Measurements from ENCODE around the gene AGO3. TPM values are rescaled to one million over a fixed set of nuclear protein-coding genes. Genes with fewer than 3 reads are reported as not detected.

Gene AGO3
- total and polyA plus RNA-seq, 2 experiments from 2014 or later, result 10.7 to 30.3 TPM

GRCh38 chr1:36055706-36056105 is 124.8 kb downstream of the AGO3 start:
- no peak for DNase-seq (ENCODE audit: low read depth in 1 of 2, low spot score in 1 of 2)
- no peaks in the 10 kb centered on the region for H3K4me1 ChIP-seq (ENCODE audit: low read depth)
- H3K4me3 ChIP-seq, result no peak overlapping the region

GRCh38 chr1:36062315-36062714 is 131.4 kb downstream of the AGO3 start:
- no peaks in the 10 kb centered on the region for H3K36me3 ChIP-seq
- no peaks in the 10 kb centered on the region for H3K4me1 ChIP-seq (ENCODE audit: low read depth)
- no peaks in the 10 kb centered on the region for H3K27me3 ChIP-seq
- no peak overlapping the region for H3K4me3 ChIP-seq
- no peak for DNase-seq (ENCODE audit: low read depth in 1 of 2, low spot score in 1 of 2)
- TF ChIP-seq, protein P1, sequence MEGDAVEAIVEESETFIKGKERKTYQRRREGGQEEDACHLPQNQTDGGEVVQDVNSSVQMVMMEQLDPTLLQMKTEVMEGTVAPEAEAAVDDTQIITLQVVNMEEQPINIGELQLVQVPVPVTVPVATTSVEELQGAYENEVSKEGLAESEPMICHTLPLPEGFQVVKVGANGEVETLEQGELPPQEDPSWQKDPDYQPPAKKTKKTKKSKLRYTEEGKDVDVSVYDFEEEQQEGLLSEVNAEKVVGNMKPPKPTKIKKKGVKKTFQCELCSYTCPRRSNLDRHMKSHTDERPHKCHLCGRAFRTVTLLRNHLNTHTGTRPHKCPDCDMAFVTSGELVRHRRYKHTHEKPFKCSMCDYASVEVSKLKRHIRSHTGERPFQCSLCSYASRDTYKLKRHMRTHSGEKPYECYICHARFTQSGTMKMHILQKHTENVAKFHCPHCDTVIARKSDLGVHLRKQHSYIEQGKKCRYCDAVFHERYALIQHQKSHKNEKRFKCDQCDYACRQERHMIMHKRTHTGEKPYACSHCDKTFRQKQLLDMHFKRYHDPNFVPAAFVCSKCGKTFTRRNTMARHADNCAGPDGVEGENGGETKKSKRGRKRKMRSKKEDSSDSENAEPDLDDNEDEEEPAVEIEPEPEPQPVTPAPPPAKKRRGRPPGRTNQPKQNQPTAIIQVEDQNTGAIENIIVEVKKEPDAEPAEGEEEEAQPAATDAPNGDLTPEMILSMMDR (IDR thresholded peaks at IDR 0.05; ENCODE audit: low read depth, low read length), result no peak
- H3K27ac ChIP-seq, result no peak overlapping the region
- H3K9me3 ChIP-seq (ENCODE audit: low read depth), result no peaks in the 10 kb centered on the region

More at GRCh38 chr1:36055706-36056105, 124.8 kb downstream of the AGO3 start:
- TF ChIP-seq, protein P1 (IDR thresholded peaks at IDR 0.05; ENCODE audit: low read depth, low read length), result no peak
- Histone ChIP-seq H3K9me3 (ENCODE audit: low read depth) (no peaks in the 10 kb centered on the region), H3K27ac (no peak overlapping the region), H3K36me3 (peaks cover 14% of the 10 kb centered on the region), H3K27me3 (no peaks in the 10 kb centered on the region)

DNA sequence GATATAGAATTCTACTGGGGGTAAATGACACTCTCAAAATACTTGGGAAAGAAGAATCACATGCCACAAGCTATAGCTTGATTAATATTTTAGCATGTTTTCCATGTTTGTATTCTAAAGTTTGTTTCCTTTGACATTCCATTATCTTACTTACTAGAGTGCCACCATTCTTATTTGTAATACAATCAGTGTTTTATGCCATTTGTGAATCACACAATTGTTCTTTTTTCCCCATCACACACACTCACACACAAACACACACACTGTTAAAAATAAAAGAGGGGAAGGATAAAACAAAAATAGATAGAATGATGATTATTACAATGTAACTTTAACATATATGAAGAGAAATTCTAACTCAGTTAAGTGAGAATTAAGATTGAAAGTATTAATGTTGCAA is 137.0 kb downstream of the AGO3 start:
- no peak overlapping the region for H3K4me3 ChIP-seq
- no peaks in the 10 kb centered on the region for H3K36me3 ChIP-seq
- no peak overlapping the region for H3K27ac ChIP-seq
- H3K4me1 ChIP-seq (ENCODE audit: low read depth), result no peaks in the 10 kb centered on the region
- TF ChIP-seq, protein P1 (IDR thresholded peaks at IDR 0.05; ENCODE audit: low read depth, low read length), result no peak
- no peaks in the 10 kb centered on the region for H3K27me3 ChIP-seq
- DNase-seq (ENCODE audit: low read depth in 1 of 2, low spot score in 1 of 2), result no peak
- H3K9me3 ChIP-seq (ENCODE audit: low read depth), result no peaks in the 10 kb centered on the region

DNA sequence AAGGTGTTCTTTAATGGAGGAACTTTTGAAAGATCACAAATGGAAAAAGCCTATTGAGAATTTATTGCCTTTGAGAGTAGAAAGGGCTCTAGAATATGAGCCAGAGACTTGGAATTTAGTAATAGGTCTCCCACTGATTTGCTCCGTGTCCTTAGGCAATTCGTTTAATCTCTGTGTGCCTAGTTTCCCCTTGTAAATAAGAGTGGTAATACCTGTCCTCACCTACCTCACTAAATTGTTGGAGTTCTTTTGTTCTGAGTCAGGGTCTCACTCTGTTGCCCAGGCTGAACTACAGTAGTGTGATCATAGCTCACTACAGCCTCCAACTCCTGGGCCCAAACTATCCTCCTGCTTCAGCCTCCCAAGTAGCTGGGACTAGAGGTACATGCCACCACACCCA is 138.0 kb downstream of the AGO3 start:
- Histone ChIP-seq H3K9me3 (ENCODE audit: low read depth) (no peaks in the 10 kb centered on the region), H3K4me3 (no peak overlapping the region), H3K4me1 (ENCODE audit: low read depth) (no peaks in the 10 kb centered on the region), H3K36me3 (no peaks in the 10 kb centered on the region), H3K27ac (no peak overlapping the region), H3K27me3 (no peaks in the 10 kb centered on the region)
- TF ChIP-seq, protein P1 (IDR thresholded peaks at IDR 0.05; ENCODE audit: low read depth, low read length), result no peak
- DNase-seq (ENCODE audit: low read depth in 1 of 2, low spot score in 1 of 2), result no peak

GRCh38 chr1:36070349-36070748 is 139.4 kb downstream of the AGO3 start:
- Histone ChIP-seq H3K4me1 (ENCODE audit: low read depth) (no peaks in the 10 kb centered on the region), H3K36me3 (no peaks in the 10 kb centered on the region), H3K4me3 (no peak overlapping the region), H3K27me3 (no peaks in the 10 kb centered on the region), H3K9me3 (ENCODE audit: low read depth) (no peaks in the 10 kb centered on the region), H3K27ac (no peak overlapping the region)
- no peak for DNase-seq (ENCODE audit: low read depth in 1 of 2, low spot score in 1 of 2)
- TF ChIP-seq, protein P1 (IDR thresholded peaks at IDR 0.05; ENCODE audit: low read depth, low read length), result no peak
